Fibroblast of lung (primary cell): Measurements from ENCODE around the gene INCENP. TPM values are rescaled to one million over a fixed set of nuclear protein-coding genes. Genes with fewer than 3 reads are reported as not detected.
"Not testable (repeated sequence)": the region's sequence is repeated elsewhere in the genome, so short reads cannot be mapped to it uniquely, and the experiment has no call there.

Experiments
- DNase-seq, 2 donors: peaks; one replicate each; pipeline versions ENCODE4 v3.0.0 to v3.0.0-alpha.2; 2010; ENCODE audit warnings: low read depth in 2 of 2
- H2AFZ ChIP-seq: 2 replicates; pipeline ENCODE4 v1.5.1; 2012; ENCODE audit warnings: low read length, control low read depth, inconsistent platforms
- H3K27ac ChIP-seq: 2 replicates; pipeline ENCODE4 v1.5.1; 2011; ENCODE audit warnings: low read length, control low read depth; ENCODE audit not compliant: insufficient read depth
- H3K27me3 ChIP-seq: 2 replicates; pipeline ENCODE4 v1.5.1; 2011; ENCODE audit warnings: mild to moderate bottlenecking, low read length; ENCODE audit not compliant: control insufficient read depth, insufficient read depth
- H3K36me3 ChIP-seq: 2 replicates; pipeline ENCODE4 v1.5.1; 2011; ENCODE audit warnings: low read length; ENCODE audit not compliant: control insufficient read depth, insufficient read depth
- H3K4me1 ChIP-seq: 2 replicates; pipeline ENCODE4 v1.5.1; 2011; ENCODE audit warnings: low read length; ENCODE audit not compliant: control insufficient read depth, insufficient read depth; ENCODE audit errors: extremely low read depth
- H3K4me2 ChIP-seq: 2 replicates; pipeline ENCODE4 v1.5.1; 2011; ENCODE audit warnings: low read length, control low read depth; ENCODE audit not compliant: insufficient read depth; ENCODE audit errors: extremely low read depth
- H3K4me3 ChIP-seq, 4 experiments: fragments of 200-600 bp in 1 of 4; sonication (generic) in 1 of 4; replicated peaks in 1 of 4; 2 replicates each; pipeline ENCODE4 v1.5.1; 2011 to 2016; ENCODE audit warnings: low read length in 4 of 4, low read depth in 3 of 4, mild to moderate bottlenecking in 3 of 4, control low read depth in 2 of 4, inconsistent platforms in 1 of 4, mixed read lengths in 1 of 4; ENCODE audit not compliant: insufficient read depth in 1 of 4; ENCODE audit errors: control extremely low read depth in 1 of 4
- H3K79me2 ChIP-seq: 2 replicates; pipeline ENCODE4 v1.5.1; 2012; ENCODE audit warnings: mild to moderate bottlenecking, low read length, inconsistent platforms; ENCODE audit not compliant: control insufficient read depth, insufficient read depth
- H3K9ac ChIP-seq: 2 replicates; pipeline ENCODE4 v1.5.1; 2011; ENCODE audit warnings: mild to moderate bottlenecking, low read length, control low read depth; ENCODE audit not compliant: insufficient read depth
- H3K9me3 ChIP-seq: 2 replicates; pipeline ENCODE4 v1.5.1; 2012; ENCODE audit warnings: low read depth, low read length; ENCODE audit not compliant: control insufficient read depth, insufficient read depth
- H4K20me1 ChIP-seq: 2 replicates; pipeline ENCODE4 v1.5.1; 2011; ENCODE audit warnings: low read length; ENCODE audit not compliant: control insufficient read depth, insufficient read depth; ENCODE audit errors: extremely low read depth
- CTCF ChIP-seq, 2 donors: IDR thresholded peaks in 1 of 2; conservative IDR thresholded peaks in 1 of 2; 1 replicate in 1 of 2; 2 replicates in 1 of 2; pipeline ENCODE4 v1.5.1; 2011 to 2012; ENCODE audit warnings: low read length in 2 of 2, control low read depth in 1 of 2, inconsistent platforms in 1 of 2, low read depth in 1 of 2, mild to moderate bottlenecking in 1 of 2
- EZH2 ChIP-seq: IDR thresholded peaks from 2 replicates; pipeline ENCODE4 v1.5.1; 2012; ENCODE audit warnings: low read length, control low read depth, mild to moderate bottlenecking; ENCODE audit errors: missing control alignments
- polyA plus RNA-seq, 2 donors: library from polyadenylated mRNA; depleted of rRNA in 1 of 2; stranded (reverse) in 1 of 2; unstranded in 1 of 2; fragments of >200 nt; gene quantifications; 2 replicates each; pipeline ENCODE4 v1.2.1, GENCODE V29; 2011 to 2012; ENCODE audit warnings: missing spikeins in 1 of 2
- total RNA-seq: library from RNA; depleted of rRNA; stranded (reverse); fragments of >200 nt; gene quantifications from 2 replicates; pipeline ENCODE4 v1.2.1, GENCODE V29; 2014

INCENP gene
- total and polyA plus RNA-seq, 2 donors (not counting 1 experiment from before 2014, with no cell fraction given) = 6.6 to 12.7 TPM

- Histone ChIP-seq H3K27ac (no peak overlapping the region), H3K27me3 (no peaks in the 10 kb centered on the region), H2AFZ (no peak overlapping the region), H3K9me3 (no peaks in the 10 kb centered on the region), H3K36me3 (no peaks in the 10 kb centered on the region), H3K4me1 (no peaks in the 10 kb centered on the region), H3K9ac (no peak overlapping the region), H4K20me1 (no peaks in the 10 kb centered on the region), H3K4me2 (peak overlapping the region; percentile 7), H3K79me2 (no peaks in the 10 kb centered on the region), H3K4me3 (peak overlapping the region in 2 of 4 experiments; percentile 20 to 29)
- peak; percentile 45 to 69 for DNase-seq
- TF ChIP-seq CTCF (conservative IDR thresholded peaks at IDR 0.05 in 1 of 2, IDR thresholded peaks at IDR 0.05 in 1 of 2; ENCODE audit: low read depth in 1 of 2, low read length in 2 of 2) (peak; percentile 82 to 92), EZH2 (no peak)
Measured at GRCh38 chr11:62081378-62082291, 42.2 kb upstream of the INCENP start.

DNA sequence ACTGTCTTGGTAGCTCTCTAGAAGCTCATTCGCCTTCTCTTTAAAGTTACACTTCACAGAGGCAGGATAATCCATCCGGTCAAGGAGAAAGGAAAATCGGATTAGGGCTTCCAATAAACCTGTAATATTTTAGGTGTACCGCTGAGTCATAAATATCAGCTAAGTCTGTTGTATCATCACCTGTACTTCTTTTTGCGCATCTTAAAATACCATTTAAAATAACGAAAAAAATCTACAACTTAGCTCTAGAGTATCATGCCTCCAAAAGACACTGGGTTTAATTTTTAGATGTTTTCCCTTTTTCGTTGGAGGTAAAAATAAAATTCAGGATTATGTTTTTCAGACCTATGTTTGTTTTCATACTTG lies 41.5 kb upstream of the INCENP start:
- no peak for DNase-seq
- TF ChIP-seq CTCF (conservative IDR thresholded peaks at IDR 0.05 in 1 of 2, IDR thresholded peaks at IDR 0.05 in 1 of 2; ENCODE audit: low read depth in 1 of 2, low read length in 2 of 2) = no peak
- H3K4me3 ChIP-seq = no peak overlapping the region
- peak overlapping the region; percentile 35 for H3K4me2 ChIP-seq
- H3K9me3 ChIP-seq = no peaks in the 10 kb centered on the region
- H4K20me1 ChIP-seq = no peaks in the 10 kb centered on the region
- H2AFZ ChIP-seq = no peak overlapping the region
- H3K4me1 ChIP-seq = no peaks in the 10 kb centered on the region
- no peaks in the 10 kb centered on the region for H3K27me3 ChIP-seq
- H3K79me2 ChIP-seq = no peaks in the 10 kb centered on the region
- no peaks in the 10 kb centered on the region for H3K36me3 ChIP-seq
- H3K27ac ChIP-seq = no peak overlapping the region
- H3K9ac ChIP-seq = no peak overlapping the region

DNA sequence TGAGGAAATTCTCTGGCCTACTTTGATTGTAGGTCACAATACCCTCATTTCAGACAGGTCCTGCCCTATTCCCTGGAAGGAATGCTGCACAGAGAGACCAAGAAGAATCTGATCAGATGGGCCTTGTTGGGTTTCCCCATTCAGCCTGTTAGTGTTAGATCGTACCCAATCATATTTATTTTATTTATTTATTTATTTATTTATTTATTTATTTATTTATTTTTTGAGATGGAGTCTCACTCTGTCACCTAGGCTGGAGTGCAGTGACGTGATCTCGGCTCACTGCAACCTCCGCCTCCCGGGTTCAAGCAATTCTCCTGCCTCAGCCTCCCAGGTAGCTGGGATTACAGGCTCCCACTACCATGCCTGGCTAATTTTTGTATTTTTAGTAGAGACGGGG lies 39.0 kb upstream of the INCENP start:
- not testable (repeated sequence) for H3K4me2 ChIP-seq, DNase-seq, H3K9me3 ChIP-seq, H3K36me3 ChIP-seq, H3K4me3 ChIP-seq, H3K9ac ChIP-seq, H3K4me1 ChIP-seq, H2AFZ ChIP-seq, H4K20me1 ChIP-seq, H3K27me3 ChIP-seq, H3K79me2 ChIP-seq, H3K27ac ChIP-seq
